ENCODE measurements around the gene RAD51B. TPM values are rescaled to one million over a fixed set of nuclear protein-coding genes. Genes with fewer than 3 reads are reported as not detected.

Gene RAD51B
- total and polyA plus RNA-seq, 2 donors = 6.2 to 92.9 TPM

GRCh38 chr14:68562911-68563250 is 743.3 kb downstream of the RAD51B start:
- WGBS = 94% methylated on average over 9 of the region's 9 CpGs
- peaks cover 1% of the 10 kb centered on the region for H3K4me1 ChIP-seq (ENCODE audit: insufficient read depth)

GRCh38 chr14:68563251-68564131 is 743.9 kb downstream of the RAD51B start:
- DNase-seq (ENCODE audit: extremely low spot score) = peak; percentile 59
- Histone ChIP-seq H3K4me1 (ENCODE audit: insufficient read depth) (peaks cover 1% of the 10 kb centered on the region), H3K36me3 (ENCODE audit: insufficient read depth) (no peaks in the 10 kb centered on the region), H3K27ac (ENCODE audit: low read depth) (peak overlapping the region; percentile 88), H3K4me3 (ENCODE audit: low read depth, low read length) (no peak overlapping the region)
- 50% methylated on average over 21 of the region's 21 CpGs for WGBS

More at GRCh38 chr14:68562911-68563250, 743.3 kb downstream of the RAD51B start:
- no peak overlapping the region for H3K4me3 ChIP-seq (ENCODE audit: low read depth, low read length)
- DNase-seq (ENCODE audit: extremely low spot score) = no peak
- no peaks in the 10 kb centered on the region for H3K36me3 ChIP-seq (ENCODE audit: insufficient read depth)
- H3K27ac ChIP-seq (ENCODE audit: low read depth) = peak overlapping the region; percentile 88

GRCh38 chr14:68564191-68564825 is 744.7 kb downstream of the RAD51B start:
- Histone ChIP-seq H3K36me3 (ENCODE audit: insufficient read depth) (no peaks in the 10 kb centered on the region), H3K4me1 (ENCODE audit: insufficient read depth) (peaks cover 1% of the 10 kb centered on the region), H3K4me3 (ENCODE audit: low read depth, low read length) (no peak overlapping the region), H3K27ac (ENCODE audit: low read depth) (peak overlapping the region; percentile 66)
- 83% methylated on average over 18 of the region's 18 CpGs for WGBS
- DNase-seq (ENCODE audit: extremely low spot score) = no peak

GRCh38 chr14:68564826-68565759 is 745.5 kb downstream of the RAD51B start:
- H3K36me3 ChIP-seq (ENCODE audit: insufficient read depth) = no peaks in the 10 kb centered on the region
- H3K4me1 ChIP-seq (ENCODE audit: insufficient read depth) = peaks cover 1% of the 10 kb centered on the region
- no peak for DNase-seq (ENCODE audit: extremely low spot score)
- WGBS = 72% methylated on average over 8 of the region's 8 CpGs
- peak overlapping the region; percentile 66 for H3K27ac ChIP-seq (ENCODE audit: low read depth)
- no peak overlapping the region for H3K4me3 ChIP-seq (ENCODE audit: low read depth, low read length)

- 82% methylated on average over 2 of the region's 2 CpGs for WGBS
- no peaks in the 10 kb centered on the region for H3K36me3 ChIP-seq (ENCODE audit: insufficient read depth)
- H3K4me3 ChIP-seq (ENCODE audit: low read depth, low read length) = no peak overlapping the region
- no peak overlapping the region for H3K27ac ChIP-seq (ENCODE audit: low read depth)
- peaks cover 1% of the 10 kb centered on the region for H3K4me1 ChIP-seq (ENCODE audit: insufficient read depth)
- DNase-seq (ENCODE audit: extremely low spot score) = no peak
These were observed 746.5 kb downstream of the RAD51B start for GRCh38 chr14:68566075-68566474.

- WGBS = 83% methylated on average over 13 of the region's 13 CpGs
- DNase-seq (ENCODE audit: extremely low spot score) = no peak
- no peak overlapping the region for H3K4me3 ChIP-seq (ENCODE audit: low read depth, low read length)
- peak overlapping the region; percentile 75 for H3K27ac ChIP-seq (ENCODE audit: low read depth)
- no peaks in the 10 kb centered on the region for H3K36me3 ChIP-seq (ENCODE audit: insufficient read depth)
- H3K4me1 ChIP-seq (ENCODE audit: insufficient read depth) = peaks cover 1% of the 10 kb centered on the region
These were observed 749.6 kb downstream of the RAD51B start for GRCh38 chr14:68568907-68569897.

GRCh38 chr14:68569970-68570409 is 750.4 kb downstream of the RAD51B start:
- Histone ChIP-seq H3K4me3 (ENCODE audit: low read depth, low read length) (no peak overlapping the region), H3K27ac (ENCODE audit: low read depth) (no peak overlapping the region), H3K4me1 (ENCODE audit: insufficient read depth) (peaks cover 2% of the 10 kb centered on the region), H3K36me3 (ENCODE audit: insufficient read depth) (no peaks in the 10 kb centered on the region)
- DNase-seq (ENCODE audit: extremely low spot score) = no peak
- 71% methylated on average over 4 of the region's 4 CpGs for WGBS

- H3K4me3 ChIP-seq (ENCODE audit: low read depth, low read length) = no peak overlapping the region
- H3K27ac ChIP-seq (ENCODE audit: low read depth) = no peak overlapping the region
- 98% methylated on average over 4 of the region's 4 CpGs for whole genome bisulfite sequencing
- H3K4me1 ChIP-seq (ENCODE audit: insufficient read depth) = peaks cover 2% of the 10 kb centered on the region
- DNase-seq (ENCODE audit: extremely low spot score) = no peak
- H3K36me3 ChIP-seq (ENCODE audit: insufficient read depth) = no peaks in the 10 kb centered on the region
These were observed 751.6 kb downstream of the RAD51B start for GRCh38 chr14:68571114-68571591.

GRCh38 chr14:68571928-68572525 is 752.4 kb downstream of the RAD51B start:
- Histone ChIP-seq H3K4me1 (ENCODE audit: insufficient read depth) (peaks cover 2% of the 10 kb centered on the region), H3K27ac (ENCODE audit: low read depth) (no peak overlapping the region), H3K36me3 (ENCODE audit: insufficient read depth) (no peaks in the 10 kb centered on the region), H3K4me3 (ENCODE audit: low read depth, low read length) (no peak overlapping the region)
- WGBS = 90% methylated on average over 10 of the region's 10 CpGs
- no peak for DNase-seq (ENCODE audit: extremely low spot score)

GRCh38 chr14:68573126-68573525 is 753.5 kb downstream of the RAD51B start:
- WGBS = 92% methylated on average over 6 of the region's 6 CpGs
- peaks cover 3% of the 10 kb centered on the region for H3K4me1 ChIP-seq (ENCODE audit: insufficient read depth)

GRCh38 chr14:68573722-68574121 is 754.1 kb downstream of the RAD51B start:
- no peaks in the 10 kb centered on the region for H3K36me3 ChIP-seq (ENCODE audit: insufficient read depth)
- H3K4me3 ChIP-seq (ENCODE audit: low read depth, low read length) = no peak overlapping the region
- H3K27ac ChIP-seq (ENCODE audit: low read depth) = no peak overlapping the region
- DNase-seq (ENCODE audit: extremely low spot score) = no peak
- WGBS = 97% methylated on average over 2 of the region's 2 CpGs
- peaks cover 3% of the 10 kb centered on the region for H3K4me1 ChIP-seq (ENCODE audit: insufficient read depth)

More at GRCh38 chr14:68573126-68573525, 753.5 kb downstream of the RAD51B start:
- no peak for DNase-seq (ENCODE audit: extremely low spot score)
- Histone ChIP-seq H3K27ac (ENCODE audit: low read depth) (no peak overlapping the region), H3K4me3 (ENCODE audit: low read depth, low read length) (no peak overlapping the region), H3K36me3 (ENCODE audit: insufficient read depth) (no peaks in the 10 kb centered on the region)

GRCh38 chr14:68574461-68574860 is 754.9 kb downstream of the RAD51B start:
- no peak overlapping the region for H3K4me3 ChIP-seq (ENCODE audit: low read depth, low read length)
- DNase-seq (ENCODE audit: extremely low spot score) = no peak
- peaks cover 3% of the 10 kb centered on the region for H3K4me1 ChIP-seq (ENCODE audit: insufficient read depth)
- WGBS = 77% methylated on average over 3 of the region's 3 CpGs
- no peak overlapping the region for H3K27ac ChIP-seq (ENCODE audit: low read depth)
- no peaks in the 10 kb centered on the region for H3K36me3 ChIP-seq (ENCODE audit: insufficient read depth)

All from urinary bladder (tissue), 4 donors.